RWPE1 (cell line): ENCODE data around the gene RGS16.

Source experiments
- CTCF ChIA-PET: fragments of 350-600 bp; sonication (Branson Sonifier 250); formaldehyde crosslinking; extraction: SDS; loops from one replicate; lab custom pipeline; 2021; lab: Yijun Ruan, JAX
- POLR2A ChIA-PET: fragments of 400-600 bp; formaldehyde crosslinking; extraction: SDS; loops from one replicate; lab custom pipeline; 2020; ENCODE audit warnings: antibody characterized with exemption; ENCODE audit not compliant: low non-redundant PET; lab: Yijun Ruan, JAX
- DNase-seq: peaks from one replicate; pipeline ENCODE4 v3.0.0; 2012; ENCODE audit warnings: low spot score
- H3K27ac ChIP-seq: fragments of 450-650 bp; 2 replicates; pipeline ENCODE4 v1.5.1; 2017
- TF ChIP-seq, protein P1 (sequence below): fragments of 450-650 bp; conservative IDR thresholded peaks from 2 replicates; pipeline ENCODE4 v1.5.1; 2017; ENCODE audit warnings: low read depth, mild to moderate bottlenecking

RGS16 gene

DNA sequence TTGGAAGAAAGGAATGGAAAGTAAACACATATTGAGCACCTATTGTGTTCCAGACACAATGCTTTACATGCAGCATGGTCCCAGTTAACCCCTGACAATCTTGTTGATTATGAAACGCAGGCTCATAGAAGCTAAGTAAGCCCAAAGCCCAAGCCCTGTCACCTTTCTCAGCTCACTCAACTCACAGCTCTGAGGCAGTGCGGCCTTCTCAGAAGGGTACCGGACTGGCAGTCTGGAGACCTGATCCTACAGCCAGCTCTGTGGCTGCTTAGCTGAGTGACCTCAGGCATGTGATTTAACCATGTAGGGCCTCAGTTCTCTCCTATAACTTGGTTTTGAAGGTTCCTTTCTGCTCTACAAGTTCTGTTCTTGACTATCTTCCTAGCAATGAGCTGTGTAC lies 14.7 kb downstream of the RGS16 start:
- ChIA-PET CTCF (interaction anchor here (0.6 to 2.2 kb wide), 5 partner anchors 12 to 221 kb away, joined by 3 to 7 read pairs (median 3); no protein-coding TSS in a partner anchor), POLR2A (no interaction called here)
- no peak for DNase-seq
- H3K27ac ChIP-seq = peak overlapping the region; percentile 90
- TF ChIP-seq, protein P1, sequence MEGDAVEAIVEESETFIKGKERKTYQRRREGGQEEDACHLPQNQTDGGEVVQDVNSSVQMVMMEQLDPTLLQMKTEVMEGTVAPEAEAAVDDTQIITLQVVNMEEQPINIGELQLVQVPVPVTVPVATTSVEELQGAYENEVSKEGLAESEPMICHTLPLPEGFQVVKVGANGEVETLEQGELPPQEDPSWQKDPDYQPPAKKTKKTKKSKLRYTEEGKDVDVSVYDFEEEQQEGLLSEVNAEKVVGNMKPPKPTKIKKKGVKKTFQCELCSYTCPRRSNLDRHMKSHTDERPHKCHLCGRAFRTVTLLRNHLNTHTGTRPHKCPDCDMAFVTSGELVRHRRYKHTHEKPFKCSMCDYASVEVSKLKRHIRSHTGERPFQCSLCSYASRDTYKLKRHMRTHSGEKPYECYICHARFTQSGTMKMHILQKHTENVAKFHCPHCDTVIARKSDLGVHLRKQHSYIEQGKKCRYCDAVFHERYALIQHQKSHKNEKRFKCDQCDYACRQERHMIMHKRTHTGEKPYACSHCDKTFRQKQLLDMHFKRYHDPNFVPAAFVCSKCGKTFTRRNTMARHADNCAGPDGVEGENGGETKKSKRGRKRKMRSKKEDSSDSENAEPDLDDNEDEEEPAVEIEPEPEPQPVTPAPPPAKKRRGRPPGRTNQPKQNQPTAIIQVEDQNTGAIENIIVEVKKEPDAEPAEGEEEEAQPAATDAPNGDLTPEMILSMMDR = no peak

DNA sequence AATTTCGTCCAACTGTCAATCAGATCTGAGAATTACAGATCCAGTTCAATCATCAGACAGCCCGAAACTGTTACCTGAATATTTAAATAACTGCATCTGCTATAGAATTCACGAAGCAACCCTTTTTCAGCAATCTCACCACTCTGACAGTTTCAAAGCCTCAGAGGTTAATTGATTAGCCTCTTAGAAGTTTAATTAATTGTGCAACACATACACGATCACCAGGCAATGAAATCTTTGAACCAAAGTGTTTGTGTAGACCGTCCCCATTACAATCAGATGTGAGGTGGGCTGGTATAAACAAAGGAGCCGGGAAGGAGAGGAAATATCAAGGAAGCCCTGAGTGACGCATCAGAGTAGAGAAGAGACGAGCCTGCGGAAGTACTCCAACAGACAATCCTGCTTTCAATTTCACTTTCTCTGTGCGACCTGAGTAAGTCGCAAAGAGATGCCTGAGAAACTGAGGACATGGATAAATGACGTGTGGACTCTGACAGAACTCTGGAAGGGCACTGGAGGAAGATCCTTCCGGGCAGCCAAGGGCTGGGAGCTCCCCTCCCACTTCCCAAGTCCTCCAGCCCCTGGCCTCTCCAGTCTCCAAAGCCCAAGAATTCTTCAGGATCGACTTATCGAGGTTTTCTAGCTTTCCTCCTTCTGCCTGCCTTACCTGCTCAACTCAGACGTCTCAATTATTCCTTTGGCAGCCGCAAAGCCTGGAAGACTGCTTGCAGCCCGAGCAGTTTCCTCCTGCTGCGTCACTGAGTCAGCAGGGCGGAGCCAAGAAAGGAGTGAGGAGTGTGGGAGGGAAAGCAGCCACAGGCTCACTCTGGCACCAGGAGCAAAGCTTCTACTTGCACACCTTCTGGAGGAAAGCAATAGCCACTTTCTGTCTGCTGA lies 15.4 kb downstream of the RGS16 start, which contains the start of gene RNASEL:
TSS of gene RNASEL (minus strand) at position 757 of the 897 bp plus-strand sequence. CDS start 2,450 bp downstream, outside the sequence.
- ChIA-PET POLR2A (no interaction called here), CTCF (interaction anchor here (0.6 to 2.2 kb wide), 8 partner anchors 12 to 1799 kb away, joined by 3 to 7 read pairs (median 3); no protein-coding TSS in a partner anchor)
- TF ChIP-seq, protein P1 = no peak
- DNase-seq = peak; percentile 73
- H3K27ac ChIP-seq = peak within 1 kb of the TSS; percentile 90

DNA sequence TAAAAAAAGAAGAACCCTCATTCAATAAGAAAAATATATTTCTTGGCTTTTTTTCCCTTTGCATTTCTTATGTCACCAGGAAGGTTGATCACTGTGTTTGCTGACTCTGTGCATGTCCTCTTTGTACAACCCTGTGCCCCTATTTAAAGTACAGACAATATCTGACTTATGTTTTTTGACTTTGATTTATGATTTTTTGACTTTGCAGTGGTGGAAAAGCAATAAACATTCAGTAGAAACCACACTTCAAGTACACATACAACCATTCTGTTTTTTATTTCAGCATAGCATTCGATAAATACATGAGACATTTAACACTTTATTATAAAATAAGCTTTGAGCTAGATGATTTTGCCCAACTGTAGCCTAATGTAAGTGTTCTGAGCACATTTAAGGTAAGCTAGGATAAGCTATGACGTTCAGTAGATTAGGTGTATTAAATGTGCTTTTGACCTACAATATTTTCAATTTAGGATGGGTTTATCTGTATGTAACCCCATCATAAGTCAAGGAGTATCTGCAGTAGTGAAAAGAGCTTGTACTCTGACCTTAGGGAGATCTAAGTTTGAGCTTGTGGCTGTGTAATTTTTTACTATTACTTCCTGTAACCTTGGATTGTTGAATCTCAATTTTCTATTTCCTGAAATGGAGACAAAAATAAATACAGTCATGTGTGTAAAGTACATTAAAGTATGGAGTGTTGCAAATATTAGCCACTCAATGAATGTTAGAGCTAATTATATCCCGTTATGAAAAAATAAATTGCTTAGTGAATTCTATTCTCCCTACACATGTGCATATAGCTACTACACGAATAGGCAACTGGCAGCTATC lies 16.3 kb downstream of the RGS16 start:
- TF ChIP-seq, protein P1 = no peak
- CTCF ChIA-PET = interaction anchor here (0.6 to 2.2 kb wide), 3 partner anchors 16 to 197 kb away, joined by 3 to 6 read pairs (median 3); no protein-coding TSS in a partner anchor
- no peak for DNase-seq
- POLR2A ChIA-PET = no interaction called here
- H3K27ac ChIP-seq = no peak overlapping the region

DNA sequence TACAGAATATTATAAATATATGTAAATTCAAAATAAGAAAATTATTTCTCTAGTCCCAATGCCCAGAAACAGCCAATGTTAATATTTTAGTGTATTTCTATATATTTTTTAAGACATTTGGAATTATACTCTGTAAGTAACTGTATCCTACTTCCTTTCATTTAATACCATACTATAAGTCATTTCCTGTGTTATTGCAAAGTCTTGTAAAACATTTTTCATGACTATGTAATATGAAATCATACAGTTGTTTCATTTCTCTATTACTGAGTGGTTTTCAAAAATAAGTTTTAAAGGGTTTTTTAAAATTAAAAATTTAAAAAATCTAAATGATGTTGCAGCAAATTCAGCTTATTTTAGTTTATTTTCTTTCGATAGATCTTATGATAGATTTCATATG lies 17.1 kb downstream of the RGS16 start:
- TF ChIP-seq, protein P1 = no peak
- H3K27ac ChIP-seq = no peak overlapping the region
- DNase-seq = no peak
- POLR2A ChIA-PET = no interaction called here
- CTCF ChIA-PET = no interaction called here

DNA sequence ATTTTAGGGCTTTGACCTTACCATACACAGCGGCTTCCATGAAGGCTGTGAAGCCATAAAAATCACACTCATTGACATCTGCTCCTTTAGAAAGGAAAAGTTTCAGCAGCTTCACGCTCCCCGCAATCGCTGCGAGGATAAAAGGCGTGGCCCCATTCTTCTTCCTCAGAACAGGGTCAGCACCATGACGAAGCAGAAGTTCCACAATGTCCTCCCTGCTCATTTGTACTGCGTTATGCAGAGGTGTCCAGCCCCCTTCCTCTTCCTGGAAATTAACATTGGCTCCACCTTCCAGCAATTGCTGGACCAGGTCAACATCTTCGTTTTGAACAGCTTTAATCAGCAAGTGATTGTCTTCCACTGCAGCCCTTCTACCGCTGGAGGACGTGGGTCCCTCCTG lies 17.8 kb downstream of the RGS16 start:
- ChIA-PET CTCF (no interaction called here), POLR2A (no interaction called here)
- DNase-seq = no peak
- TF ChIP-seq, protein P1 = no peak
- H3K27ac ChIP-seq = no peak overlapping the region

DNA sequence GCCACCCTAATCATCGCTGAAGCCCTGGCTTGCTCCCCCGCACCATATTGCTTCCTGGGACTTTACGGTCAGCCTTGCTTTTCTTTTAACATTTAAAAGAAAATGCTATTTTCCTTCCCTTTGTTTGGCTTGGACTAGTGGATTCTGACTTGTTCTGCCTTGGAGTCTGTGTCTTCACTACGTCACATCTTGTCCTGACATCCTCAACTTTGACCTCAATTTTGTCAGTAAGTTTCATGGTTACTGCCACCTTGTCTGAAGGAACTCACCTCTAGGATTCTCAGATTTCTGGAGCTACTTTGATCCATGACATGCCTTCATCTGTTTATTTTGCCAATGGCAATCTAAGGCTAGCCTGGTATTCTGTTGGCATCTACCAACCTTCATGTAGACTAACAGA lies 19.4 kb downstream of the RGS16 start:
- ChIA-PET CTCF (no interaction called here), POLR2A (no interaction called here)
- no peak overlapping the region for H3K27ac ChIP-seq
- DNase-seq = no peak
- TF ChIP-seq, protein P1 = no peak
